Cardiac fibroblast (primary cell): ENCODE results near the gene TEN1.
"Not testable (repeated sequence)": the region's sequence is repeated elsewhere in the genome, so short reads cannot be mapped to it uniquely, and the experiment has no call there.

ENCODE experiments used
- DNase-seq, 2 donors: peaks; one replicate each; pipeline versions ENCODE4 v3.0.0 to v3.0.0-alpha.2; 2010; ENCODE audit warnings: low read depth in 2 of 2
- H3K4me3 ChIP-seq, 2 donors: replicated peaks in 1 of 2; 1 replicate in 1 of 2; 2 replicates in 1 of 2; pipeline ENCODE4 v1.5.1; 2011; ENCODE audit warnings: low read depth in 2 of 2, low read length in 2 of 2, mild to moderate bottlenecking in 2 of 2, moderate library complexity in 1 of 2
- TF ChIP-seq, protein P1 (sequence below): IDR thresholded peaks from one replicate; pipeline ENCODE4 v1.5.1; 2011; ENCODE audit warnings: low read depth, mild to moderate bottlenecking, low read length, inconsistent platforms

TEN1 gene

GRCh38 chr17:75959051-75959838, 19.8 kb upstream of the TEN1 start:
- TF ChIP-seq, protein P1, sequence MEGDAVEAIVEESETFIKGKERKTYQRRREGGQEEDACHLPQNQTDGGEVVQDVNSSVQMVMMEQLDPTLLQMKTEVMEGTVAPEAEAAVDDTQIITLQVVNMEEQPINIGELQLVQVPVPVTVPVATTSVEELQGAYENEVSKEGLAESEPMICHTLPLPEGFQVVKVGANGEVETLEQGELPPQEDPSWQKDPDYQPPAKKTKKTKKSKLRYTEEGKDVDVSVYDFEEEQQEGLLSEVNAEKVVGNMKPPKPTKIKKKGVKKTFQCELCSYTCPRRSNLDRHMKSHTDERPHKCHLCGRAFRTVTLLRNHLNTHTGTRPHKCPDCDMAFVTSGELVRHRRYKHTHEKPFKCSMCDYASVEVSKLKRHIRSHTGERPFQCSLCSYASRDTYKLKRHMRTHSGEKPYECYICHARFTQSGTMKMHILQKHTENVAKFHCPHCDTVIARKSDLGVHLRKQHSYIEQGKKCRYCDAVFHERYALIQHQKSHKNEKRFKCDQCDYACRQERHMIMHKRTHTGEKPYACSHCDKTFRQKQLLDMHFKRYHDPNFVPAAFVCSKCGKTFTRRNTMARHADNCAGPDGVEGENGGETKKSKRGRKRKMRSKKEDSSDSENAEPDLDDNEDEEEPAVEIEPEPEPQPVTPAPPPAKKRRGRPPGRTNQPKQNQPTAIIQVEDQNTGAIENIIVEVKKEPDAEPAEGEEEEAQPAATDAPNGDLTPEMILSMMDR: no peak
- H3K4me3 ChIP-seq: no peak overlapping the region
- no peak for DNase-seq

DNA sequence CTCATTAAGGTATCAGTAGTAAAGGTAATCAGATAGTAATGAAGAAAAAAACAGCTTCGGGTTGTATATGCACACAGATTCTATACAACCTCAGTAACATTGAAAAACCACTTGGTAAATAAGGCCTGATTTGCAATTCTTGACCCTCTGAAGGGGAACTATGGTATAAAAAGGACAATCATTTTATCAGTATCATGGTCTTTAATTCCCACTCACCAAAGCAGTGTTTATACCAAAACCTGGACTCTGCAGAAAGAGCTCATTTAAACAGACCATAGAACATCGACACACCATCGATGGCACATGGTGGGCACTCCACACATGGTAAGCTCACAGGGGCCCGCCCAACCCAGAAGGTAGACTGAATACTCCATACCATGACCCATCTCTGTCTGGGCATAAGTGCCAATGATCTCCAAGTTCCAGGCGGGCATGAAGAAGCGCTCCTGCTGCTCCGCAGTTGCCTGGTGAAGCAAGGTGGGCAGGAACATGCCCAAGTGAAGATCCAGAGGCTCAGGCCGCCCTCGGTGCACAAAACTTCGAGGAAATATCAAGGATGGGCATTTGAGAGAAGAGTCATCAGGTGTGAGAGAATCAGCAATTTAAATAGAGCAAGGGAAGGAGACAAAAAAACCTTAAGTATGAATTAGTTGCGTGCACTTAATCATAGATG, 19.1 kb upstream of the TEN1 start:
- TF ChIP-seq, protein P1: no peak
- DNase-seq: no peak
- H3K4me3 ChIP-seq: no peak overlapping the region

GRCh38 chr17:75965468-75965867, 13.6 kb upstream of the TEN1 start:
- no peak for DNase-seq
- H3K4me3 ChIP-seq: no peak overlapping the region
- TF ChIP-seq, protein P1: no peak

GRCh38 chr17:75969044-75969443, 10.0 kb upstream of the TEN1 start:
- DNase-seq, H3K4me3 ChIP-seq: not testable (repeated sequence)

DNA sequence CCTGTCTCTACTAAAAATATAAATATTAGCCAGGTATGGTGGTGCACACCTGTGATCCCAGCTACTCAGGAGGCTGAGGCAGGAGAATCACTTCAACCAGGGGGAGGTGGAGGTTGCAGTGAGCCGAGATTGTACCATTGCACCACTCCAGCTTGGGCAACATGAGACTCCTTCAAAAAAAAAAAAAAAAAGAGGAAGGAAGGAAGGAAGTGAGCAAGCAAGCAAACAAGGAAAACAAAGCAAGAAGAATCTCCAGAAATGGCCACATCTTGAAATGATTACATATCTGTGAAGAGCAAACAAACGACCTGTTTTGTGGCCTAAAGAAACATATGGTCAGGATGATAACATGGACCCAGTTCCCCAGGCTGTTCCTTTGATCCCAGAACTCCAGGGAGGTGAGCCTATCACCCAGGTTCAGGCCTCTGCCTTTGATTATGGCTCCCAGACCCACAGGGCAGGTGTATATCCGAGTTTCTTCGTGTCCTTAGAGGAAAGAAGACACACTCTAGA, 9.0 kb upstream of the TEN1 start:
- peak; percentile 38 to 62 for DNase-seq
- no peak overlapping the region for H3K4me3 ChIP-seq
- TF ChIP-seq, protein P1: no peak

- TF ChIP-seq, protein P1: no peak
- no peak overlapping the region for H3K4me3 ChIP-seq
- DNase-seq: no peak
Measured at GRCh38 chr17:75970626-75971025, 8.4 kb upstream of the TEN1 start.

GRCh38 chr17:75975187-75975586, 3.9 kb upstream of the TEN1 start:
- not testable (repeated sequence) for DNase-seq, H3K4me3 ChIP-seq
